ENCODE results near the gene NUP210.
A peak's percentile ranks its signal among the peaks of the same experiment; 100 is the strongest.

NUP210 gene

GRCh38 chr3:13288732-13289718 lies 131.1 kb downstream of the NUP210 start:
- Histone ChIP-seq H2BK15ac (ENCODE audit: low read length) (no peak overlapping the region), H4K91ac (ENCODE audit: low read depth, low read length, poor library complexity) (no peak overlapping the region), H2AFZ (ENCODE audit: low read length) (no peak overlapping the region), H3K9ac (ENCODE audit: low read depth, low read length, poor library complexity) (no peak overlapping the region), H3K4me3 (ENCODE audit: low read length in 2 of 2) (no peak overlapping the region), H3K27ac (replicated peaks; ENCODE audit: low read length) (no peak overlapping the region), H4K8ac (ENCODE audit: low read depth, low read length) (no peak overlapping the region), H2BK5ac (ENCODE audit: low read length) (no peak overlapping the region), H3K27me3 (ENCODE audit: control insufficient read depth in 3 of 3, insufficient read depth in 3 of 3, low read depth in 1 of 3, low read length in 3 of 3) (peaks cover 0 to 22% (median 0%) of the 10 kb centered on the region in 3 experiments), H3K4me1 (ENCODE audit: control insufficient read depth in 2 of 2, insufficient read depth in 1 of 2, low read depth in 1 of 2, low read length in 2 of 2) (no peaks in the 10 kb centered on the region), H3K14ac (ENCODE audit: low read length) (no peak overlapping the region), H3K4ac (ENCODE audit: low read length) (no peak overlapping the region), H3K4me2 (ENCODE audit: insufficient read depth, low read length, poor library complexity, severe bottlenecking) (no peak overlapping the region), H2BK120ac (ENCODE audit: low read depth, low read length) (no peak overlapping the region), H3K23ac (ENCODE audit: low read depth, low read length, poor library complexity) (no peak overlapping the region), H2BK12ac (ENCODE audit: low read length) (no peak overlapping the region), H3K9me3 (replicated peaks in 1 of 2; ENCODE audit: control insufficient read depth in 2 of 2, insufficient read depth in 1 of 2, low read depth in 1 of 2, low read length in 2 of 2) (peaks cover 8 to 17% of the 10 kb centered on the region in 2 donors), H3K36me3 (replicated peaks in 1 of 2; ENCODE audit: control insufficient read depth in 2 of 2, insufficient read depth in 2 of 2, low read length in 2 of 2) (no peaks in the 10 kb centered on the region), H3K79me1 (ENCODE audit: low read depth, low read length) (no peaks in the 10 kb centered on the region), H2AK5ac (ENCODE audit: low read depth, low read length) (no peak overlapping the region), H3K18ac (ENCODE audit: low read length) (peak overlapping the region; percentile 40)
- WGBS, 2 donors (ENCODE audit: extremely low coverage in 2 of 2, insufficient read length in 2 of 2, insufficient replicate concordance in 1 of 2) = no CpG with 5 or more reads among the region's 10 CpGs
- no peak for DNase-seq (ENCODE audit: low spot score)

GRCh38 chr3:13287833-13288232 lies 132.3 kb downstream of the NUP210 start:
- Histone ChIP-seq H2AFZ (ENCODE audit: low read length) (no peak overlapping the region), H3K4me1 (ENCODE audit: control insufficient read depth in 2 of 2, insufficient read depth in 1 of 2, low read depth in 1 of 2, low read length in 2 of 2) (no peaks in the 10 kb centered on the region), H3K18ac (ENCODE audit: low read length) (no peak overlapping the region), H3K9me3 (replicated peaks in 1 of 2; ENCODE audit: control insufficient read depth in 2 of 2, insufficient read depth in 1 of 2, low read depth in 1 of 2, low read length in 2 of 2) (peaks cover 9 to 22% of the 10 kb centered on the region in 2 donors), H3K9ac (ENCODE audit: low read depth, low read length, poor library complexity) (no peak overlapping the region), H3K23ac (ENCODE audit: low read depth, low read length, poor library complexity) (no peak overlapping the region), H2BK12ac (ENCODE audit: low read length) (no peak overlapping the region), H3K4me2 (ENCODE audit: insufficient read depth, low read length, poor library complexity, severe bottlenecking) (no peak overlapping the region), H3K27me3 (ENCODE audit: control insufficient read depth in 3 of 3, insufficient read depth in 3 of 3, low read depth in 1 of 3, low read length in 3 of 3) (peaks cover 0 to 31% (median 5%) of the 10 kb centered on the region in 3 experiments), H3K27ac (replicated peaks; ENCODE audit: low read length) (no peak overlapping the region), H4K91ac (ENCODE audit: low read depth, low read length, poor library complexity) (no peak overlapping the region), H3K4me3 (ENCODE audit: low read length in 2 of 2) (no peak overlapping the region), H3K4ac (ENCODE audit: low read length) (no peak overlapping the region), H4K8ac (ENCODE audit: low read depth, low read length) (no peak overlapping the region), H3K14ac (ENCODE audit: low read length) (no peak overlapping the region), H3K36me3 (replicated peaks in 1 of 2; ENCODE audit: control insufficient read depth in 2 of 2, insufficient read depth in 2 of 2, low read length in 2 of 2) (no peaks in the 10 kb centered on the region), H2BK5ac (ENCODE audit: low read length) (no peak overlapping the region), H2AK5ac (ENCODE audit: low read depth, low read length) (no peak overlapping the region), H2BK120ac (ENCODE audit: low read depth, low read length) (no peak overlapping the region), H3K79me1 (ENCODE audit: low read depth, low read length) (no peaks in the 10 kb centered on the region), H2BK15ac (ENCODE audit: low read length) (no peak overlapping the region)
- WGBS, 2 donors (ENCODE audit: extremely low coverage in 2 of 2, insufficient read length in 2 of 2, insufficient replicate concordance in 1 of 2) = no CpG with 5 or more reads among the region's 4 CpGs
- DNase-seq (ENCODE audit: low spot score) = no peak

GRCh38 chr3:13286873-13287272 lies 133.2 kb downstream of the NUP210 start:
- Histone ChIP-seq H2BK5ac (ENCODE audit: low read length) (no peak overlapping the region), H3K4me1 (ENCODE audit: control insufficient read depth in 2 of 2, insufficient read depth in 1 of 2, low read depth in 1 of 2, low read length in 2 of 2) (no peaks in the 10 kb centered on the region), H3K14ac (ENCODE audit: low read length) (no peak overlapping the region), H3K4ac (ENCODE audit: low read length) (no peak overlapping the region), H3K9me3 (replicated peaks in 1 of 2; ENCODE audit: control insufficient read depth in 2 of 2, insufficient read depth in 1 of 2, low read depth in 1 of 2, low read length in 2 of 2) (peaks cover 9 to 22% of the 10 kb centered on the region in 2 donors), H2BK15ac (ENCODE audit: low read length) (no peak overlapping the region), H3K4me2 (ENCODE audit: insufficient read depth, low read length, poor library complexity, severe bottlenecking) (no peak overlapping the region), H4K8ac (ENCODE audit: low read depth, low read length) (no peak overlapping the region), H3K79me1 (ENCODE audit: low read depth, low read length) (no peaks in the 10 kb centered on the region), H3K18ac (ENCODE audit: low read length) (no peak overlapping the region), H3K23ac (ENCODE audit: low read depth, low read length, poor library complexity) (no peak overlapping the region), H3K36me3 (replicated peaks in 1 of 2; ENCODE audit: control insufficient read depth in 2 of 2, insufficient read depth in 2 of 2, low read length in 2 of 2) (no peaks in the 10 kb centered on the region), H3K9ac (ENCODE audit: low read depth, low read length, poor library complexity) (no peak overlapping the region), H3K4me3 (ENCODE audit: low read length in 2 of 2) (no peak overlapping the region), H2AFZ (ENCODE audit: low read length) (no peak overlapping the region), H4K91ac (ENCODE audit: low read depth, low read length, poor library complexity) (no peak overlapping the region), H2BK12ac (ENCODE audit: low read length) (no peak overlapping the region), H2AK5ac (ENCODE audit: low read depth, low read length) (no peak overlapping the region), H2BK120ac (ENCODE audit: low read depth, low read length) (no peak overlapping the region), H3K27ac (replicated peaks; ENCODE audit: low read length) (no peak overlapping the region), H3K27me3 (ENCODE audit: control insufficient read depth in 3 of 3, insufficient read depth in 3 of 3, low read depth in 1 of 3, low read length in 3 of 3) (peaks cover 2 to 36% (median 14%) of the 10 kb centered on the region in 3 experiments)
- no CpG with 5 or more reads among the region's 2 CpGs for WGBS, 2 donors (ENCODE audit: extremely low coverage in 2 of 2, insufficient read length in 2 of 2, insufficient replicate concordance in 1 of 2)
- no peak for DNase-seq (ENCODE audit: low spot score)

- Histone ChIP-seq H2AK5ac (ENCODE audit: low read depth, low read length) (peak overlapping the region; percentile 12), H3K79me1 (ENCODE audit: low read depth, low read length) (no peaks in the 10 kb centered on the region), H4K91ac (ENCODE audit: low read depth, low read length, poor library complexity) (no peak overlapping the region), H3K14ac (ENCODE audit: low read length) (no peak overlapping the region), H3K27me3 (ENCODE audit: control insufficient read depth in 3 of 3, insufficient read depth in 3 of 3, low read depth in 1 of 3, low read length in 3 of 3) (peaks cover 2 to 54% (median 28%) of the 10 kb centered on the region in 3 experiments), H3K9me3 (replicated peaks in 1 of 2; ENCODE audit: control insufficient read depth in 2 of 2, insufficient read depth in 1 of 2, low read depth in 1 of 2, low read length in 2 of 2) (peaks cover 9 to 22% of the 10 kb centered on the region in 2 donors), H4K8ac (ENCODE audit: low read depth, low read length) (no peak overlapping the region), H3K4me1 (ENCODE audit: control insufficient read depth in 2 of 2, insufficient read depth in 1 of 2, low read depth in 1 of 2, low read length in 2 of 2) (peaks cover 1 to 7% of the 10 kb centered on the region in 2 donors), H2BK15ac (ENCODE audit: low read length) (peak overlapping the region; percentile 13), H3K18ac (ENCODE audit: low read length) (peak overlapping the region; percentile 19), H3K9ac (ENCODE audit: low read depth, low read length, poor library complexity) (no peak overlapping the region), H2BK120ac (ENCODE audit: low read depth, low read length) (no peak overlapping the region), H2AFZ (ENCODE audit: low read length) (no peak overlapping the region), H3K36me3 (replicated peaks in 1 of 2; ENCODE audit: control insufficient read depth in 2 of 2, insufficient read depth in 2 of 2, low read length in 2 of 2) (no peaks in the 10 kb centered on the region), H3K23ac (ENCODE audit: low read depth, low read length, poor library complexity) (no peak overlapping the region), H2BK5ac (ENCODE audit: low read length) (no peak overlapping the region), H2BK12ac (ENCODE audit: low read length) (no peak overlapping the region), H3K4me2 (ENCODE audit: insufficient read depth, low read length, poor library complexity, severe bottlenecking) (no peak overlapping the region), H3K27ac (replicated peaks; ENCODE audit: low read length) (no peak overlapping the region), H3K4ac (ENCODE audit: low read length) (peak overlapping the region; percentile 18), H3K4me3 (ENCODE audit: low read length in 2 of 2) (no peak overlapping the region)
- WGBS, 2 donors (ENCODE audit: extremely low coverage in 2 of 2, insufficient read length in 2 of 2, insufficient replicate concordance in 1 of 2) = no CpG with 5 or more reads among the region's 11 CpGs
- no peak for DNase-seq (ENCODE audit: low spot score)
Measured at GRCh38 chr3:13285007-13285567, 135.0 kb downstream of the NUP210 start.
